ENCODE measurements around the gene BACE2. TPM values are rescaled to one million over a fixed set of nuclear protein-coding genes. Genes with fewer than 3 reads are reported as not detected.

The BACE2 gene
- 10 to 100 TPM in 1 of 2 donors, 1 to 10 TPM in 1; 9.1 to 16.7 TPM for total RNA-seq
- polyA plus RNA-seq (2013, experiment 1 of 2) = 11.3 TPM
- 8.9 TPM for polyA plus RNA-seq (2013, experiment 2 of 2)
- long read RNA-seq, experiment 1, partial matches to known transcripts = 1 of 6 reads
- long read RNA-seq, experiment 1, other reads (novel, unspliced or antisense) = 2 of 6 reads
- long read RNA-seq, experiment 2, transcript BACE2-202 (9 exons, 2,993 nt) = major isoform, 7 of 13 reads
- long read RNA-seq, experiment 2, partial matches to known transcripts = 1 of 13 reads
- long read RNA-seq, experiment 2, other reads (novel, unspliced or antisense) = 5 of 13 reads
- long read RNA-seq, experiment 3, partial matches to known transcripts = 0 of 5 reads
- long read RNA-seq, experiment 3, other reads (novel, unspliced or antisense) = 1 of 5 reads
- long read RNA-seq, experiment 4, partial matches to known transcripts = 2 of 3 reads
- long read RNA-seq, experiment 4, other reads (novel, unspliced or antisense) = 0 of 3 reads

DNA sequence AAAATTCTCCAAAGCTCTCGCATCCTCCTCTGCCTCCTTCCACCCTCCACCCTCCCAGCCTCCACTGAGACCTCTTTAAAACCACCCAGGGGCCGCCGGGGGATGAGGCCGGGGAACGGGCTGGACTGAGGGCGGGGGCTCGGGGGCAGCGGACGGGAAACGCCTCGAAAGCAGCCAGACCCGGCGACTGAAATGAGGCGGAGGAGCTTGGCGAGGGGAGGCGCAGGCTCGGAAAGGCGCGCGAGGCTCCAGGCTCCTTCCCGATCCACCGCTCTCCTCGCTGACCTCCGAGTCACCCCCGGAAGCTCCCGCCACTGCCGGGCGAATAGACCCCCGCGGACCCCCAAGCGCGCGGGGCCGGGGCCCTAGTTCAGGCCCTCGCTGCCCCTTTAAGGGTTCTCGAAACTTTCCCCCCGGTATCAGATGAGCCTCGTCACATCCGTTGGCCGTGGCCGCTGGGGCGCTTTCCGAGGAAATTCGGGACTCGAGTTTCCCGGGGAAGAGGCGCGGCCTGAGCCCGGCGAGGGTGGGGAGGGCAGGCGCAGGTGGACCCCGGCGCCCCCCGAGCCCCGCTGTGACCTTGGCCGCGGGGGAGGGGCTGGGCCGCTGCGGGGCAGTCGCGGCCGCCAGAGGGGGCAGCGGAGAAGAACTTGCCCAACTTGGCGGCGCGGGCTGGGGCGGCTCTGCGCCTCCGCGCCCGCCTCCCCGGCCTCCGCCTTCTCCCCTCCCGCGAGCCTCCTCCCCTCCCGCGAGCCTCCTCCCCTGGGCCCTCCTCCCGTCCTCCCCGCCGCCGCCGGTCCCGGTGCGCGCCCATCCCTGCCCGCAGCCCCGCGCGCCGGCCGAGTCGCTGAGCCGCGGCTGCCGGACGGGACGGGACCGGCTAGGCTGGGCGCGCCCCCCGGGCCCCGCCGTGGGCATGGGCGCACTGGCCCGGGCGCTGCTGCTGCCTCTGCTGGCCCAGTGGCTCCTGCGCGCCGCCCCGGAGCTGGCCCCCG is at the start of gene BACE2:
BACE2 (plus strand) TSS at position 813 of the 995 bp plus-strand sequence; CDS start at position 917, 104 bp downstream.
- no peaks in the 10 kb centered on the region for H3K4me1 ChIP-seq (ENCODE audit: control insufficient read depth, insufficient read depth, low read length)
- peaks cover 37% of the 10 kb centered on the region for H3K27me3 ChIP-seq (ENCODE audit: control insufficient read depth, insufficient read depth, low read length, poor library complexity, severe bottlenecking)
- no peaks in the 10 kb centered on the region for H3K36me3 Mint-ChIP-seq (ENCODE audit: low read depth)
- 0% methylated on average over 17 to 110 of the region's 111 CpGs for WGBS, 2 experiments (ENCODE audit: insufficient coverage in 1 of 2, insufficient read length in 1 of 2)
- DNase-seq = peak; percentile 90
- H3K9me3 Mint-ChIP-seq = no peaks in the 10 kb centered on the region
- no peaks in the 10 kb centered on the region for H3K36me3 ChIP-seq (ENCODE audit: control insufficient read depth, insufficient read depth, low read length)
- H3K9me3 ChIP-seq (ENCODE audit: control insufficient read depth, low read length) = no peaks in the 10 kb centered on the region
- H3K4me3 Mint-ChIP-seq = peak within 1 kb of the TSS; percentile 62
- H3K27ac Mint-ChIP-seq = no peak within 1 kb of the TSS
- H3K4me3 ChIP-seq (ENCODE audit: low read length) = peak within 1 kb of the TSS; percentile 74
- no peak within 1 kb of the TSS for H3K27ac ChIP-seq (ENCODE audit: low read depth, low read length)
- H3K27me3 Mint-ChIP-seq (ENCODE audit: insufficient read depth) = peaks cover 38% of the 10 kb centered on the region
- TF ChIP-seq, protein P1, sequence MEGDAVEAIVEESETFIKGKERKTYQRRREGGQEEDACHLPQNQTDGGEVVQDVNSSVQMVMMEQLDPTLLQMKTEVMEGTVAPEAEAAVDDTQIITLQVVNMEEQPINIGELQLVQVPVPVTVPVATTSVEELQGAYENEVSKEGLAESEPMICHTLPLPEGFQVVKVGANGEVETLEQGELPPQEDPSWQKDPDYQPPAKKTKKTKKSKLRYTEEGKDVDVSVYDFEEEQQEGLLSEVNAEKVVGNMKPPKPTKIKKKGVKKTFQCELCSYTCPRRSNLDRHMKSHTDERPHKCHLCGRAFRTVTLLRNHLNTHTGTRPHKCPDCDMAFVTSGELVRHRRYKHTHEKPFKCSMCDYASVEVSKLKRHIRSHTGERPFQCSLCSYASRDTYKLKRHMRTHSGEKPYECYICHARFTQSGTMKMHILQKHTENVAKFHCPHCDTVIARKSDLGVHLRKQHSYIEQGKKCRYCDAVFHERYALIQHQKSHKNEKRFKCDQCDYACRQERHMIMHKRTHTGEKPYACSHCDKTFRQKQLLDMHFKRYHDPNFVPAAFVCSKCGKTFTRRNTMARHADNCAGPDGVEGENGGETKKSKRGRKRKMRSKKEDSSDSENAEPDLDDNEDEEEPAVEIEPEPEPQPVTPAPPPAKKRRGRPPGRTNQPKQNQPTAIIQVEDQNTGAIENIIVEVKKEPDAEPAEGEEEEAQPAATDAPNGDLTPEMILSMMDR (conservative IDR thresholded peaks at IDR 0.05) = peak; percentile 90
- H3K9ac ChIP-seq (ENCODE audit: extremely low read depth, low read length, poor library complexity, severe bottlenecking) = no peak within 1 kb of the TSS
- H3K4me1 Mint-ChIP-seq = peaks cover 13% of the 10 kb centered on the region

DNA sequence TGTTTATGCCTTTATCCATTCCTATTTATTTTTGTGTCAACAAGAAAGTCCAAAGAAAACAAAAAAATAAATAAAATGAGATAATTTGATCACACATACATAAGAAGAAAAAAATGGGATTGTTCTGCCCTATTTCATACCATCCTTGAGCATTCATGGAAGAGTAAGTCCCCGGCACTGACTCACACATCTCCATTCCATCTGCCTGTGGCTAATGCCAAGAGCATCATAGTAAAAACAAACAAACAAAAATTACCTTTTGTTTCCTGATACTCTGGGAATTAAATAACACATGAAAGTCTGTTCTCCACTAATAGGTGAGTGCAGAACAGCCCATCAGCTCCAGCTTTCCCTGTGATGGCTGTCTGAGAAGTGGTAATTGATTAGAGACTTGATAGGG is 48.1 kb upstream of the BACE2 start:
- H3K4me1 ChIP-seq (ENCODE audit: control insufficient read depth, insufficient read depth, low read length) = no peaks in the 10 kb centered on the region
- no peak overlapping the region for H3K9ac ChIP-seq (ENCODE audit: extremely low read depth, low read length, poor library complexity, severe bottlenecking)
- Mint-ChIP-seq H3K27me3 (ENCODE audit: insufficient read depth) (peaks cover 6% of the 10 kb centered on the region), H3K36me3 (ENCODE audit: low read depth) (no peaks in the 10 kb centered on the region), H3K4me1 (no peaks in the 10 kb centered on the region), H3K9me3 (no peaks in the 10 kb centered on the region), H3K27ac (no peak overlapping the region), H3K4me3 (no peak overlapping the region)
- TF ChIP-seq, protein P1 (conservative IDR thresholded peaks at IDR 0.05) = no peak
- peaks cover 7% of the 10 kb centered on the region for H3K27me3 ChIP-seq (ENCODE audit: control insufficient read depth, insufficient read depth, low read length, poor library complexity, severe bottlenecking)
- DNase-seq = no peak
- no peaks in the 10 kb centered on the region for H3K36me3 ChIP-seq (ENCODE audit: control insufficient read depth, insufficient read depth, low read length)
- H3K9me3 ChIP-seq (ENCODE audit: control insufficient read depth, low read length) = no peaks in the 10 kb centered on the region
- H3K27ac ChIP-seq (ENCODE audit: low read depth, low read length) = no peak overlapping the region
- H3K4me3 ChIP-seq (ENCODE audit: low read length) = no peak overlapping the region
- WGBS, 2 experiments (ENCODE audit: insufficient coverage in 1 of 2, insufficient read length in 1 of 2) = 100% methylated on average over 1 of the region's 1 CpG; no CpG with 5 or more reads in 1 of the 2 experiments

DNA sequence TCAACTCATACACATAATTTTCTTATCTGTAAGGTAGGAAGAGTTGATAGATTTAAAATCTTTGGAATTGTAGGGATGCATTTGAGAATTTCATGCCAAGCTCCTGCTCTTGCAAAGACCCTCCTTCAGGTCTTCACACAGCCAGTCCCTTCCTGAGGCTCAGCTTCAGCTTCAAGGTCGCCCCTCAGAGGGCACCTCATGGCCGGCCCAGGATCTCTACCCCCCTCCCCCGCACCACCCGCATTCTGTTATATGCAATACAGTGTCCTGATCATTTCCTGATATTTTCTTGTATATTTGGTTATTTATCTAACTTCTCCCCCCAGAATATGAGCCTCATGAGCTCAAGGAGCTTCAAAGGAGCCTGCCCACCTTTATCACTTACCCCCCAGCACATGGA is 47.0 kb upstream of the BACE2 start:
- no peak overlapping the region for H3K9ac ChIP-seq (ENCODE audit: extremely low read depth, low read length, poor library complexity, severe bottlenecking)
- Mint-ChIP-seq H3K27me3 (ENCODE audit: insufficient read depth) (peaks cover 6% of the 10 kb centered on the region), H3K9me3 (no peaks in the 10 kb centered on the region), H3K4me1 (no peaks in the 10 kb centered on the region), H3K27ac (no peak overlapping the region), H3K4me3 (no peak overlapping the region), H3K36me3 (ENCODE audit: low read depth) (no peaks in the 10 kb centered on the region)
- TF ChIP-seq, protein P1 (conservative IDR thresholded peaks at IDR 0.05) = no peak
- no peak overlapping the region for H3K4me3 ChIP-seq (ENCODE audit: low read length)
- no peaks in the 10 kb centered on the region for H3K36me3 ChIP-seq (ENCODE audit: control insufficient read depth, insufficient read depth, low read length)
- H3K9me3 ChIP-seq (ENCODE audit: control insufficient read depth, low read length) = no peaks in the 10 kb centered on the region
- H3K27me3 ChIP-seq (ENCODE audit: control insufficient read depth, insufficient read depth, low read length, poor library complexity, severe bottlenecking) = peaks cover 8% of the 10 kb centered on the region
- DNase-seq = peak; percentile 31
- 76% methylated on average over 2 of the region's 4 CpGs; no CpG with 5 or more reads in 1 of the 2 experiments for WGBS, 2 experiments (ENCODE audit: insufficient coverage in 1 of 2, insufficient read length in 1 of 2)
- H3K4me1 ChIP-seq (ENCODE audit: control insufficient read depth, insufficient read depth, low read length) = no peaks in the 10 kb centered on the region
- H3K27ac ChIP-seq (ENCODE audit: low read depth, low read length) = no peak overlapping the region

Measured in endodermal cell (in vitro differentiated cells).